Chondrocyte (in vitro differentiated cells): Measurements from ENCODE around the gene RTTN. TPM values are rescaled to one million over a fixed set of nuclear protein-coding genes. Genes with fewer than 3 reads are reported as not detected.

Experiments used
- DNase-seq: peaks from one replicate; pipeline ENCODE4 v3.0.0; 2021; ENCODE audit warnings: mixed read lengths, low spot score
- H3K27ac Mint-ChIP-seq: one replicate; pipeline ENCODE4 v1.8.0; 2021; ENCODE audit warnings: mild to moderate bottlenecking, moderate library complexity, mixed read lengths; ENCODE audit not compliant: unreplicated experiment
- H3K27me3 Mint-ChIP-seq: 2 replicates; pipeline ENCODE4 v1.8.0; 2021; ENCODE audit warnings: low read depth, mixed read lengths
- H3K36me3 Mint-ChIP-seq: 2 replicates; pipeline ENCODE4 v1.8.0; 2021; ENCODE audit warnings: low read depth, mixed read lengths
- H3K4me1 Mint-ChIP-seq: 2 replicates; pipeline ENCODE4 v1.8.0; 2021; ENCODE audit warnings: low read depth, mild to moderate bottlenecking, mixed read lengths
- H3K4me3 Mint-ChIP-seq: one replicate; pipeline ENCODE4 v1.8.0; 2021; ENCODE audit warnings: mild to moderate bottlenecking, moderate library complexity, mixed read lengths; ENCODE audit not compliant: unreplicated experiment
- H3K9me3 Mint-ChIP-seq: 2 replicates; pipeline ENCODE4 v1.8.0; 2021; ENCODE audit warnings: low read depth, mixed read lengths
- total RNA-seq: library from RNA; stranded (reverse); gene quantifications from 3 replicates; pipeline ENCODE4 v1.2.1, GENCODE V29; 2021
- TF ChIP-seq, protein P1 (sequence below): fragments of 200-600 bp; sonication (generic); IDR thresholded peaks from 2 replicates; pipeline ENCODE4 v1.5.0; 2021; ENCODE audit warnings: antibody characterized with exemption, mild to moderate bottlenecking, moderate library complexity

The RTTN gene
- total RNA-seq, 1 donor from 2014 or later, result 4.8 TPM

DNA sequence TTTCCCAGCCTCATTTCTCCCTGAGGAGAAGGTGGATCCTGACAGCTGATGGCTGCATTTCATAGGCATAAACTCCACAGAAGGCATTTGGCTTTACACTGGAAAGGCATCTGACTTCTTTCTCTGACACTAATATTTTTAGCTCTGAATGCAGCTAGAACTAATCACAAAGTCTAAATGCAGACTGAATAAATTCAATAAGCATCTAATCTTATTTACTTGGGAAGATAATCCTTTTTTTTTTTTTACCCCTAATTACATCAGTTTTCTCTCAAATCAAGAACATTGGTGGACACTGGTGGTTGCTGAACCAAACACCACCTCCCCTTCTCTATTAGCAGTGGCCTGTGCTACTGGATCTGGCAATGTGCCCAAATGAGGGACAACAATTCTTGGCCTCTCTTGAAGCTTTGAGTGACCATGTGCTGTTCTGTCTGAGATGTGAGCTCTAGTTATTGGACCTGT, 206.9 kb downstream of the RTTN start:
- TF ChIP-seq, protein P1, sequence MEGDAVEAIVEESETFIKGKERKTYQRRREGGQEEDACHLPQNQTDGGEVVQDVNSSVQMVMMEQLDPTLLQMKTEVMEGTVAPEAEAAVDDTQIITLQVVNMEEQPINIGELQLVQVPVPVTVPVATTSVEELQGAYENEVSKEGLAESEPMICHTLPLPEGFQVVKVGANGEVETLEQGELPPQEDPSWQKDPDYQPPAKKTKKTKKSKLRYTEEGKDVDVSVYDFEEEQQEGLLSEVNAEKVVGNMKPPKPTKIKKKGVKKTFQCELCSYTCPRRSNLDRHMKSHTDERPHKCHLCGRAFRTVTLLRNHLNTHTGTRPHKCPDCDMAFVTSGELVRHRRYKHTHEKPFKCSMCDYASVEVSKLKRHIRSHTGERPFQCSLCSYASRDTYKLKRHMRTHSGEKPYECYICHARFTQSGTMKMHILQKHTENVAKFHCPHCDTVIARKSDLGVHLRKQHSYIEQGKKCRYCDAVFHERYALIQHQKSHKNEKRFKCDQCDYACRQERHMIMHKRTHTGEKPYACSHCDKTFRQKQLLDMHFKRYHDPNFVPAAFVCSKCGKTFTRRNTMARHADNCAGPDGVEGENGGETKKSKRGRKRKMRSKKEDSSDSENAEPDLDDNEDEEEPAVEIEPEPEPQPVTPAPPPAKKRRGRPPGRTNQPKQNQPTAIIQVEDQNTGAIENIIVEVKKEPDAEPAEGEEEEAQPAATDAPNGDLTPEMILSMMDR, result no peak
- Mint-ChIP-seq H3K27me3 (no peaks in the 10 kb centered on the region), H3K27ac (peak overlapping the region; percentile 61), H3K36me3 (peaks cover 2% of the 10 kb centered on the region), H3K4me1 (peaks cover 40% of the 10 kb centered on the region), H3K4me3 (no peak overlapping the region), H3K9me3 (no peaks in the 10 kb centered on the region)
- DNase-seq, result no peak

GRCh38 chr18:69996951-69997798, 208.3 kb downstream of the RTTN start:
- no peaks in the 10 kb centered on the region for H3K27me3 Mint-ChIP-seq
- no peak for DNase-seq
- H3K4me3 Mint-ChIP-seq, result peak overlapping the region; percentile 1
- H3K9me3 Mint-ChIP-seq, result no peaks in the 10 kb centered on the region
- H3K27ac Mint-ChIP-seq, result peak overlapping the region; percentile 49
- H3K36me3 Mint-ChIP-seq, result peaks cover 4% of the 10 kb centered on the region
- H3K4me1 Mint-ChIP-seq, result peaks cover 33% of the 10 kb centered on the region
- TF ChIP-seq, protein P1, result no peak

GRCh38 chr18:69996417-69996816, 209.1 kb downstream of the RTTN start:
- peaks cover 4% of the 10 kb centered on the region for H3K36me3 Mint-ChIP-seq

GRCh38 chr18:69995774-69996173, 209.7 kb downstream of the RTTN start:
- no peak overlapping the region for H3K27ac Mint-ChIP-seq
- no peak for DNase-seq
- peaks cover 5% of the 10 kb centered on the region for H3K9me3 Mint-ChIP-seq
- peaks cover 33% of the 10 kb centered on the region for H3K4me1 Mint-ChIP-seq
- no peaks in the 10 kb centered on the region for H3K27me3 Mint-ChIP-seq
- H3K36me3 Mint-ChIP-seq, result peaks cover 4% of the 10 kb centered on the region
- TF ChIP-seq, protein P1, result no peak
- no peak overlapping the region for H3K4me3 Mint-ChIP-seq

More at GRCh38 chr18:69996417-69996816, 209.1 kb downstream of the RTTN start:
- H3K4me3 Mint-ChIP-seq, result no peak overlapping the region
- DNase-seq, result no peak
- H3K9me3 Mint-ChIP-seq, result peaks cover 2% of the 10 kb centered on the region
- peaks cover 33% of the 10 kb centered on the region for H3K4me1 Mint-ChIP-seq
- H3K27me3 Mint-ChIP-seq, result no peaks in the 10 kb centered on the region
- TF ChIP-seq, protein P1, result no peak
- H3K27ac Mint-ChIP-seq, result peak overlapping the region; percentile 49

GRCh38 chr18:69992776-69993175, 212.7 kb downstream of the RTTN start:
- no peak for DNase-seq
- Mint-ChIP-seq H3K4me1 (peaks cover 21% of the 10 kb centered on the region), H3K36me3 (peaks cover 16% of the 10 kb centered on the region), H3K27me3 (no peaks in the 10 kb centered on the region), H3K9me3 (peaks cover 23% of the 10 kb centered on the region), H3K27ac (no peak overlapping the region), H3K4me3 (no peak overlapping the region)
- TF ChIP-seq, protein P1, result no peak
